HG02763 (cell line): ENCODE results near the gene ADAP1.

Source experiments
- ATAC-seq: cut with Tn5 transposase; IDR thresholded peaks from one replicate; pipeline ENCODE4 v1.9.1; 2021; ENCODE audit warnings: mild to moderate bottlenecking, moderate library complexity; ENCODE audit not compliant: unreplicated experiment

Gene ADAP1

DNA sequence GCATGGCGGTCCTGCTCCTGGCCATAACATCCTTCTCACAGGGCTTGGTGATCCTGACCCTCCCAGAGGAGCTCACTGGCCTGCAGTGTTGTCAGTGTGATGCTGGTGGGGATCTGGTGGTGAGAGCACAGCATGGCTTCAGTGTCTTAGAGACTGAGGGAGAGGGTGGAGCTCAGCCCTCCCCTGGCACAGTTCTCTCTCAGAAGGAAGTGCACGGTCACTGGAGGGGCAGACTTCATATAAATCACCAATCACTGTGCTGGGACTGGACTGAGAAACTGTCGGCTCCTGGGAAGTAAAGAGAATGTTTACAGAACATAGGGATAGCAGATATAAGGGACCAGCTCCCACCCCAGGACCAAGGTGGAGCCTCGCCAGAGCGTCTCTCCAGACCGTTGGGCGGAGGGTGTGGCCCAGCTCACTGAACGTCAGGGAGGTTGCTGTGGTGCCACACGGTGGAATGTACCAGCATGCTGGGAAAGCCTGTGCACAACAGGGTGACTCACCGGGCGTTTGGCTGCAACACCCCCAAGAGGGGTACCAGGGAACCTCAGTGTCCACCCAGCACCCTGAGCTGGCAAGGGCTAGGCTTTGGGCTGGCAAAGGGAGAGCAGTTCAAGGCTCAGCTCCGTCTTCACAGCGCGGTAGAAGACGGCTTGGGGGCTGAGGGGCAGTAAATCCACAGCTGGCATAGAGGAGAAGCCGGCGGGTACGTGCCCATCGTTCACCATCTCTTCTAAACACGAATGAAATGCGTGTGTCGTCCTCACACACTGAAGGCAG is 86.9 kb downstream of the ADAP1 start:
- ATAC-seq, result no peak

- no peak for ATAC-seq
Measured at GRCh38 chr7:867001-867405, 87.5 kb downstream of the ADAP1 start.

- no peak for ATAC-seq
Measured at GRCh38 chr7:865921-866320, 88.6 kb downstream of the ADAP1 start.

- no peak for ATAC-seq
Measured at GRCh38 chr7:863106-863505, 91.4 kb downstream of the ADAP1 start.

- ATAC-seq, result no peak
Measured at GRCh38 chr7:862157-862556, 92.3 kb downstream of the ADAP1 start.

DNA sequence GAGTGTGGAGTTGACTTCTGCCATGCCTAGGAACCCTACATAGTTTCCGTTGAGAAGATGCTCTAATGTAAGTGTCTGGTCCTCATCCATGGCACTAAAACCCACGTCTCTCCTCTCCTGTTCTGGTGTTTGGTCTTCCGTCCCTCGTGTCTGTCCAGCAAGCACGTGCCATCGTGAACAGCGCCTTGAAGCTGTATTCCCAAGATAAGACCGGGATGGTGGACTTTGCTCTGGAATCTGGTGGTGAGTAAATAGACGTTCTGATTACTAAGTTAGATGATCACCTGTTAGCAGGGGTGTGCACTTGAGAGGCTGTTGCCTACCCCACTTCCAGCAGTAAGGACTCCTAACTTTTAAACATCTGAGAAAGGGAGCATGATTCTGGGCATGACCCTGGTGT is 93.3 kb downstream of the ADAP1 start:
- ATAC-seq, result no peak

GRCh38 chr7:860149-860548 is 94.3 kb downstream of the ADAP1 start:
- ATAC-seq, result no peak

GRCh38 chr7:859359-860030 is 95.0 kb downstream of the ADAP1 start:
- ATAC-seq, result no peak

DNA sequence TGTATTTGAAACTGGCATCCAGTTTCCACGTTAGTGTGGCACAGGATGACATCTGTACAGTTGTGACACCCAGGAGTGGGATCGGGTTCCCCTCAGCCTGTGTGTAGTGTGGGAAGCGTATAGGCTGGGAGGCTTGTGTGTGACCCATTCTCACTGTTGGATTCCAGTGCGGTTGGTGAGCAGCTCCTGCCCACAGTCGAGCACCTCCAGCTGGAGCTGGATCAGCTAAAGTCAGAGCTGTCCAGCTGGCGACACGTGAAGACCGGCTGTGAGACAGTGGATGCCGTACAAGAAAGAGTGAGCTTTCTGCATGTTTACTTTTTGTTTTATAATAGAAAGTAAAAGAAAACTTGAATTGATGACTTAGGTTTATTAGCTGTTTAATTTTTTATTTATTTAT is 96.8 kb downstream of the ADAP1 start:
- ATAC-seq, result no peak

GRCh38 chr7:856444-857095 is 97.9 kb downstream of the ADAP1 start:
- ATAC-seq, result no peak

DNA sequence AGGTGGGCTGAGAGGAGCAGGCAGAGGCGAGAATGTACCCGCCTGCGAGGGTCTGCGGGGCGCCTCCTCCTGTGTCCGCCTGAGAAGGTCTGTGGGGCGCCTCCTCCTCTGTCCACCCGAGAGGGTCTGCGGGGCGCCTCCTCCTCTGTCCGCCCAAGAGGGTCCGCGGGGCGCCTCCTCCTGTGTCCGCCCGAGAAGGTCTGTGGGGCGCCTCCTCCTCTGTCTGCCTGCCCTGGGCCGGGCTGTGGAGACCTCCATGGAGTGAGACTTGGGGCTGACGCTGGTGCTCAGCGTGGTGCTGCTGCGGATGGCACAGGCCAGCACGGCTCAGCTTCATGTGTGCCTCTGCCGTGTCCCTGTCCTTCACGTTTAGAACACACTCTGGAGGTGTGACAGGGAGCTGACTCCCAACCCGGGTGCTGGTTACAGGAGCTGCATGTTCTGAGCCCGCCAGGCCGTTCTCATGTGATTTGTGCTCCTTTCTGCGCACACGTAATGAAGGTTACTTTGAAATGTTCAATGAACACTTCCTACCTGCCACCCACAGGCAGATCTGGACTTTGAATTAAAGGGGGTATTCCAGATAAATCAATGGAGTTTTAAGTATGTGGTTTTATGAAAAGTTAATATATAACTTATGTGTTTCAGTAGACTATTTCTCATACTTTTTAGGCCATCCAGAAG is 98.7 kb downstream of the ADAP1 start:
- no peak for ATAC-seq

DNA sequence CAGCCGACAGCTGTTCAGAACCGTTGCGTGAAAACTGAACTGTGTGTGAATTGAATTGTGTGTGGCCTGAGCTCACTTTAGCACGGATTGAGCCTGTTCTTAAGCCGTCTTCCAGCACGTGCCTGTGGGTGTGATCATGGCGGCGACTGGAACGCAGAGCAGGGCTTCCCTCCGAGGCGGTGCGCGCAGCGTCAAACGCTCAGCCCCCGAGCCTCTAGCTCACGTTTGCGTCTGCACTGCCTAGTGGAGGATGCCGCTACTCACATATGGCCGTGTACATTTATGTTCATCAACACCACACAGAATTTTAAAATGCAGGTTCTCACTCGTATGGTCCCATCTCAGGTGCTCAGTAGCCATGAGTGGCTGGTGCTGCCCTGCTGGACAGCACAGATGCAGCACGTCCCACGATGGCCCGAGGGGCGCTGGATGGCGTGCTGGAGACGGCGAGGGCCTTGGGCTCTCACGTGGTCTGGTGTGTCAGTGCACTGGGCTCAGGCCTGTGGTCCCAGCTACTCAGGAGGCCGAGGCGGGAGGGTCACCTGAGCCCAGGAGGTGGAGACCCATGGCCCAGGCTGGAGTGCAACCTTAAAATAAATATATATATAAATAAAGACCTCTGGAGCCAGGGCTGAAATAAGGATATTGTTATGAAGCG is 100.2 kb downstream of the ADAP1 start:
- ATAC-seq, result no peak

- ATAC-seq, result no peak
Measured at GRCh38 chr7:853366-854117, 100.9 kb downstream of the ADAP1 start.

DNA sequence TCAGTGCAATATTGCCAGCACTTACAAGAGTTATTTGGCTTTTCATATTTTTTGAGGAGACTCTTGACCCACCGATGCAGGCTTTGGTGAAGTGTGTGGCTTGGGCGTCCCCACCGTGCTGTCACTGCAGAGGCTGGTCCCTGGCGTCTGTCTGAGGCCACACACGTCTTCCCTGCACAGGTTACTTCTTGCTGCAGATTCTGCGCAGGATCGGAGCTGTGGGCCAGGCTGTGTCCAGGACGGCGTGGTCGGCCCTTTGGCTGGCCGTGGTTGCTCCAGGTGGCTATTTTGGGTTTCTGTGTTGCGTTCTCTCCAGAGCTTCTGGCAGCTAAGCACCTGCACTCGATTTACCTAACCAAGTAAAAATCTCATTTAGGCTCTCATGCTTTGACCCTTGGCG is 103.3 kb downstream of the ADAP1 start:
- no peak for ATAC-seq

- ATAC-seq, result no peak
Measured at GRCh38 chr7:849781-850180, 104.7 kb downstream of the ADAP1 start.

- no peak for ATAC-seq
Measured at GRCh38 chr7:849145-849544, 105.3 kb downstream of the ADAP1 start.
